ENCODE measurements around the gene TNFRSF19. TPM values are rescaled to one million over a fixed set of nuclear protein-coding genes. Genes with fewer than 3 reads are reported as not detected.

TNFRSF19 gene
- total and polyA plus RNA-seq, 2 of the 13 experiments (the other 11 are each of a cell fraction or from before 2014, with no cell fraction given): 75.3 to 77.7 TPM

- TF ChIP-seq, protein P1, sequence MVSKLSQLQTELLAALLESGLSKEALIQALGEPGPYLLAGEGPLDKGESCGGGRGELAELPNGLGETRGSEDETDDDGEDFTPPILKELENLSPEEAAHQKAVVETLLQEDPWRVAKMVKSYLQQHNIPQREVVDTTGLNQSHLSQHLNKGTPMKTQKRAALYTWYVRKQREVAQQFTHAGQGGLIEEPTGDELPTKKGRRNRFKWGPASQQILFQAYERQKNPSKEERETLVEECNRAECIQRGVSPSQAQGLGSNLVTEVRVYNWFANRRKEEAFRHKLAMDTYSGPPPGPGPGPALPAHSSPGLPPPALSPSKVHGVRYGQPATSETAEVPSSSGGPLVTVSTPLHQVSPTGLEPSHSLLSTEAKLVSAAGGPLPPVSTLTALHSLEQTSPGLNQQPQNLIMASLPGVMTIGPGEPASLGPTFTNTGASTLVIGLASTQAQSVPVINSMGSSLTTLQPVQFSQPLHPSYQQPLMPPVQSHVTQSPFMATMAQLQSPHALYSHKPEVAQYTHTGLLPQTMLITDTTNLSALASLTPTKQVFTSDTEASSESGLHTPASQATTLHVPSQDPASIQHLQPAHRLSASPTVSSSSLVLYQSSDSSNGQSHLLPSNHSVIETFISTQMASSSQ (IDR thresholded peaks at IDR 0.05; ENCODE audit: low read depth): peak; percentile 54; the same call in 1 of the 2 replicates
- TF ChIP-seq, protein P1 (CRISPR knock-in tag; IDR thresholded peaks at IDR 0.05; ENCODE audit: borderline replicate concordance): peak; percentile 38; the same call in 1 of the 2 replicates
- TF ChIP-seq SP2 (CRISPR knock-in tag; IDR thresholded peaks at IDR 0.05): no peak
- TF ChIP-seq TCF7 (IDR thresholded peaks at IDR 0.05; ENCODE audit: low read depth): peak; percentile 89
- TF ChIP-seq FOXA1 (IDR thresholded peaks at IDR 0.05): no peak
- TF ChIP-seq FOXA1 (CRISPR knock-in tag; IDR thresholded peaks at IDR 0.05): peak; percentile 22; the same call in 1 of the 2 replicates
- peak; percentile 45; the same call in 1 of the 2 replicates for TF ChIP-seq PAXIP1 (CRISPR knock-in tag; conservative IDR thresholded peaks at IDR 0.05)
- TF ChIP-seq FOXJ3 (CRISPR knock-in tag; IDR thresholded peaks at IDR 0.05; ENCODE audit: borderline replicate concordance): peak; percentile 57; the same call in 1 of the 2 replicates
- no peak for TF ChIP-seq ZNF317 (CRISPR knock-in tag; IDR thresholded peaks at IDR 0.05)
- TF ChIP-seq ZNF24 (IDR thresholded peaks at IDR 0.05): no peak
- TF ChIP-seq ZNF768 (CRISPR knock-in tag; IDR thresholded peaks at IDR 0.05): no peak
- TF ChIP-seq EP300 (IDR thresholded peaks at IDR 0.05; ENCODE audit: low read depth in 2 of 2, low read length in 2 of 2): peak in 1 of 2 experiments; percentile 89; a peak in 2 of 4 replicates
- no peak for TF ChIP-seq EP300 (CRISPR knock-in tag; IDR thresholded peaks at IDR 0.05; ENCODE audit: borderline replicate concordance)
- TF ChIP-seq NCOR1 (IDR thresholded peaks at IDR 0.05; ENCODE audit: borderline replicate concordance, low read length): peak; percentile 30; the same call in 1 of the 2 replicates
- no peak for TF ChIP-seq ZNF850 (CRISPR knock-in tag; conservative IDR thresholded peaks at IDR 0.05)
- TF ChIP-seq KAT2B (IDR thresholded peaks at IDR 0.05; ENCODE audit: borderline replicate concordance, low read depth, low read length): no peak
- TF ChIP-seq ZFP90 (CRISPR knock-in tag; IDR thresholded peaks at IDR 0.05; ENCODE audit: borderline replicate concordance): no peak
- peak; percentile 72 for TF ChIP-seq HMG20B (CRISPR knock-in tag; conservative IDR thresholded peaks at IDR 0.05)
- no peak for TF ChIP-seq ZNF263 (CRISPR knock-in tag; IDR thresholded peaks at IDR 0.05)
- TF ChIP-seq SIX4 (CRISPR knock-in tag; IDR thresholded peaks at IDR 0.05): 0 out of 2 replicates have a peak, but pooled peaks have one; percentile 39
- no peak for TF ChIP-seq MAFF (IDR thresholded peaks at IDR 0.05; ENCODE audit: low read depth, low read length)
- TF ChIP-seq HDAC2 (CRISPR knock-in tag; IDR thresholded peaks at IDR 0.05): peak; percentile 63
- no peak for TF ChIP-seq ZNF572 (CRISPR knock-in tag; IDR thresholded peaks at IDR 0.05)
- TF ChIP-seq ZFP41 (CRISPR knock-in tag; IDR thresholded peaks at IDR 0.05; ENCODE audit: borderline replicate concordance): no peak
- no peak for TF ChIP-seq MBD4 (IDR thresholded peaks at IDR 0.05; ENCODE audit: borderline replicate concordance, low read length)
Measured at GRCh38 chr13:23630349-23631093, 60.3 kb downstream of the TNFRSF19 start (continued).
